ENCODE results near the gene FADD. TPM values are rescaled to one million over a fixed set of nuclear protein-coding genes. Genes with fewer than 3 reads are reported as not detected.

The FADD gene
- total RNA-seq, 2 donors from 2014 or later, result 9.1 to 14.2 TPM

DNA sequence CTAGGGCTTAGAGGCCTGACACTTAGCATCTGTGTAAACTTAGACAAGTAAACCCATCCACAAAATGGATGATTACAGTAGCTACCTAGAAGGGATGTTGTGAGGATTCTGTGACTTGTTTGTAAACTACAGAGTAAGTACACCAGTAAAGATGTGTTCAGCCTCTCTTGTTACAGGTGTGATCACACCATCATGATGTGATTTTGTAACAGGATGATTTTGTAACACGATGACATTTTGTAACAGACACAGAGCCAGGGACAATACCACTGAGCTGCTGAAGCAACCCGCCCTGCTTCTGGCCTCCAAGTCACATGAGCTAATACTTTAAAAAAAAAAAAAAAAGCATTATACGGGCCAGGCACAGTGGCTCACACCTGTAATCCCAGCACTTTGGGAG, 17.0 kb downstream of the FADD start:
- Histone ChIP-seq H3K4me3 (no peak overlapping the region), H3K36me3 (replicated peaks in 1 of 2; ENCODE audit: insufficient read depth in 1 of 2, low read depth in 2 of 2) (no peaks in the 10 kb centered on the region), H3K27me3 (no peaks in the 10 kb centered on the region), H3K27ac (no peak overlapping the region), H3K4me1 (no peaks in the 10 kb centered on the region), H3K9me3 (no peaks in the 10 kb centered on the region)
- intact Hi-C loops (cut with DNase I), result no loop called here
- TF ChIP-seq POLR2A (IDR thresholded peaks at IDR 0.05), result no peak
- TF ChIP-seq, protein P1, sequence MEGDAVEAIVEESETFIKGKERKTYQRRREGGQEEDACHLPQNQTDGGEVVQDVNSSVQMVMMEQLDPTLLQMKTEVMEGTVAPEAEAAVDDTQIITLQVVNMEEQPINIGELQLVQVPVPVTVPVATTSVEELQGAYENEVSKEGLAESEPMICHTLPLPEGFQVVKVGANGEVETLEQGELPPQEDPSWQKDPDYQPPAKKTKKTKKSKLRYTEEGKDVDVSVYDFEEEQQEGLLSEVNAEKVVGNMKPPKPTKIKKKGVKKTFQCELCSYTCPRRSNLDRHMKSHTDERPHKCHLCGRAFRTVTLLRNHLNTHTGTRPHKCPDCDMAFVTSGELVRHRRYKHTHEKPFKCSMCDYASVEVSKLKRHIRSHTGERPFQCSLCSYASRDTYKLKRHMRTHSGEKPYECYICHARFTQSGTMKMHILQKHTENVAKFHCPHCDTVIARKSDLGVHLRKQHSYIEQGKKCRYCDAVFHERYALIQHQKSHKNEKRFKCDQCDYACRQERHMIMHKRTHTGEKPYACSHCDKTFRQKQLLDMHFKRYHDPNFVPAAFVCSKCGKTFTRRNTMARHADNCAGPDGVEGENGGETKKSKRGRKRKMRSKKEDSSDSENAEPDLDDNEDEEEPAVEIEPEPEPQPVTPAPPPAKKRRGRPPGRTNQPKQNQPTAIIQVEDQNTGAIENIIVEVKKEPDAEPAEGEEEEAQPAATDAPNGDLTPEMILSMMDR (IDR thresholded peaks at IDR 0.05), result no peak
- 60 to 63% methylated on average over 3 of the region's 3 CpGs for WGBS, 2 donors
- DNase-seq, result no peak
- no peak for ATAC-seq

GRCh38 chr11:70220920-70221319, 17.8 kb downstream of the FADD start:
- Histone ChIP-seq H3K4me3 (no peak overlapping the region), H3K27ac (no peak overlapping the region), H3K4me1 (no peaks in the 10 kb centered on the region), H3K36me3 (replicated peaks in 1 of 2; ENCODE audit: insufficient read depth in 1 of 2, low read depth in 2 of 2) (no peaks in the 10 kb centered on the region), H3K9me3 (no peaks in the 10 kb centered on the region), H3K27me3 (no peaks in the 10 kb centered on the region)
- WGBS, 2 donors, result 67% methylated on average over 1 of the region's 1 CpG
- no peak for TF ChIP-seq POLR2A (IDR thresholded peaks at IDR 0.05)
- TF ChIP-seq, protein P1 (IDR thresholded peaks at IDR 0.05), result no peak
- intact Hi-C loops (cut with DNase I), result no loop called here
- ATAC-seq (no peak), DNase-seq (no peak)

- ATAC-seq (peak; percentile 12), DNase-seq (peak in 1 of 4 donors; percentile 53)
- intact Hi-C loops (cut with DNase I), result no loop called here
- Histone ChIP-seq H3K27me3 (no peaks in the 10 kb centered on the region), H3K4me1 (no peaks in the 10 kb centered on the region), H3K4me3 (no peak overlapping the region), H3K27ac (no peak overlapping the region), H3K9me3 (no peaks in the 10 kb centered on the region), H3K36me3 (replicated peaks in 1 of 2; ENCODE audit: insufficient read depth in 1 of 2, low read depth in 2 of 2) (no peaks in the 10 kb centered on the region)
- TF ChIP-seq, protein P1 (IDR thresholded peaks at IDR 0.05), result no peak
- TF ChIP-seq POLR2A (IDR thresholded peaks at IDR 0.05), result no peak
- WGBS, 2 donors, result 62 to 86% methylated on average over 5 to 8 of the region's 8 CpGs
Measured at GRCh38 chr11:70225681-70226177, 22.6 kb downstream of the FADD start.

DNA sequence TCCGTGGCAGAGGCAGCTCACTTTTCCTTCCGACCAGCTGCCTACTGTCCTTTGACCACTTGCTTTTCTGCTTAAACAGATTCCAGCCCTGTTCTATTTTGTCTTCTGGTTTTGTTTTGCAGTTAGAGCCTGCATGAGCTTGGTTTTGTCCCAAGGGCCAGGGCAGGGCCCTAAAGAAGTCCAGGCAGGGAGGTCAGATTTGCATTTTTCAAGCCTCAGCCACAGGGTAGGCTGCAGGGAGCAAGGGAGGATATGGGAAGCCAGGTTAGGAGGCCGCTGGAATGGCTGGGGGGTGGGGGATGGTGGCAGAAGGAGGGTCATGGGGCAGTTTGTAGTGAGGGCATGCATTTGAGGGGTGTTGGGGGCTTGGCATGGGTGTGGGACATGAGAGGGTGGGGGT, 23.1 kb downstream of the FADD start:
- no peaks in the 10 kb centered on the region for H3K9me3 ChIP-seq
- no peak overlapping the region for H3K27ac ChIP-seq
- WGBS, 2 donors, result 85 to 93% methylated on average over 3 of the region's 3 CpGs
- H3K4me1 ChIP-seq, result no peaks in the 10 kb centered on the region
- ATAC-seq (no peak), DNase-seq (no peak)
- no peak overlapping the region for H3K4me3 ChIP-seq
- no peaks in the 10 kb centered on the region for H3K36me3 ChIP-seq (replicated peaks in 1 of 2; ENCODE audit: insufficient read depth in 1 of 2, low read depth in 2 of 2)
- H3K27me3 ChIP-seq, result no peaks in the 10 kb centered on the region
- TF ChIP-seq, protein P1 (IDR thresholded peaks at IDR 0.05), result no peak
- TF ChIP-seq POLR2A (IDR thresholded peaks at IDR 0.05), result no peak
- intact Hi-C loops (cut with DNase I), result no loop called here

- intact Hi-C loops (cut with DNase I), result no loop called here
Measured at GRCh38 chr11:70226967-70227366, 23.9 kb downstream of the FADD start.

More at GRCh38 chr11:70226967-70227366, 23.9 kb downstream of the FADD start:
- Histone ChIP-seq H3K4me3 (no peak overlapping the region), H3K9me3 (no peaks in the 10 kb centered on the region), H3K36me3 (replicated peaks in 1 of 2; ENCODE audit: insufficient read depth in 1 of 2, low read depth in 2 of 2) (no peaks in the 10 kb centered on the region), H3K4me1 (no peaks in the 10 kb centered on the region), H3K27me3 (no peaks in the 10 kb centered on the region), H3K27ac (no peak overlapping the region)
- ATAC-seq (no peak), DNase-seq (no peak)
- no peak for TF ChIP-seq POLR2A (IDR thresholded peaks at IDR 0.05)
- TF ChIP-seq, protein P1 (IDR thresholded peaks at IDR 0.05), result no peak
- WGBS, 2 donors, result 15 to 45% methylated on average over 4 to 9 of the region's 9 CpGs

Measured in body of pancreas (tissue), 4 donors.